Dendritic cell treated with granulocyte-macrophage colony-stimulating factor and Interleukin-4, amounts not matched to agents 40 ng/mL and 50 ng/mL, for 4 days (primary cell): ENCODE measurements around the gene TJP3.
"Not testable (repeated sequence)": the region's sequence is repeated elsewhere in the genome, so short reads cannot be mapped to it uniquely, and the experiment has no call there.

Experiments
- H3K27ac Mint-ChIP-seq: one replicate; pipeline ENCODE4 v1.8.0; 2022; ENCODE audit warnings: mild to moderate bottlenecking, mixed read lengths
- H3K27me3 Mint-ChIP-seq: one replicate; pipeline ENCODE4 v1.8.0; 2022; ENCODE audit warnings: mild to moderate bottlenecking, mixed read lengths
- H3K36me3 Mint-ChIP-seq: one replicate; pipeline ENCODE4 v1.8.0; 2022; ENCODE audit warnings: low read depth, mixed read lengths
- H3K4me1 Mint-ChIP-seq: one replicate; pipeline ENCODE4 v1.8.0; 2022; ENCODE audit warnings: low read depth, mixed read lengths
- H3K4me3 Mint-ChIP-seq: one replicate; pipeline ENCODE4 v1.8.0; 2022; ENCODE audit warnings: mild to moderate bottlenecking, moderate library complexity, mixed read lengths
- H3K9me3 Mint-ChIP-seq: one replicate; pipeline ENCODE4 v1.8.0; 2022; ENCODE audit warnings: mixed read lengths
- intact Hi-C: fragments of 100-400 bp; cut with micrococcal nuclease; formaldehyde crosslinking; loops from one replicate; pipeline ENCODE4 v1.15.0; 2022

The TJP3 gene

DNA sequence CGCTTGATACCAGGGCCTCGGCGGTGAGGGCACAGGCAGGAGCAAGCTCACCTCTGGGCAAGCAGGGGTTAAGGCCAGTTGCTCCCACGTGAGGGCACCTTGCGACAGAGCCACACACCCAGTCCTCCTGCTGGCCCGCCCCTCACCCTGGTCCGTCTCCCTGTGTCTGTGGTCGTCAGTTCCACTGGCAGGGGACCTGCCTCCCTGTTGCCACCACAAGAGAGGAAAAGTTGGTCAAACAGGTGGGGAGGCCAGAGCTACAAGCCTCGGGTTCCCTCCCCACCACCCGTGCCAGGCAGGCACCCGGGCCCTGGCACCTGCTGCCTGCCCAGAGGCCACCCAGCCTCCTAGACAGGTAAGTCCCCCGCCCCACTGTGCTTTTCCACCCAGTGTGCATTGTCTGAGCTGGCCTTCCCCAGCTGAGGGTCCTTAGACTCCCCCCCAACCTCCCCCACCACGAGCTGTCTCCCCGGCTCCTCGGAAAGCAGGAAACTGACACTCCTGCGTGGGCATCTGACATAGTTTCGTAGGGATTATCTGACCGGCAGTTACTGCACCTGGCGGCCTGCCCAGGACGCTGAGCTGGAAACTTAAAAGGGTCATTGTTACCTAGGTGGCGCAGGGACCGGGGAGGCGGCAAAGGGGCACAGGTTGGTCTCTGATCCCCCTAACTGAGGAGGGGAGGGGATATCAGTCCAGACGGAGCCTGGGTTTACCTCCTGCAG is at the start of gene TJP3:
TSS of gene TJP3 (plus strand) at position 178 of the 725 bp plus-strand sequence. CDS start 20,049 bp downstream, outside the sequence.
- Mint-ChIP-seq H3K27ac (peak within 1 kb of the TSS; percentile 64), H3K27me3 (peaks cover 39% of the 10 kb centered on the region), H3K4me3 (no peak within 1 kb of the TSS), H3K4me1 (peaks cover 45% of the 10 kb centered on the region), H3K36me3 (no peaks in the 10 kb centered on the region), H3K9me3 (no peaks in the 10 kb centered on the region)
- intact Hi-C loops: loop anchor here (5.0 kb wide), 2 partner anchors 41 to 161 kb away; no protein-coding TSS in a partner anchor

GRCh38 chr19:3658870-3659745 is 49.1 kb upstream of the TJP3 start:
- H3K27me3 Mint-ChIP-seq: no peaks in the 10 kb centered on the region

DNA sequence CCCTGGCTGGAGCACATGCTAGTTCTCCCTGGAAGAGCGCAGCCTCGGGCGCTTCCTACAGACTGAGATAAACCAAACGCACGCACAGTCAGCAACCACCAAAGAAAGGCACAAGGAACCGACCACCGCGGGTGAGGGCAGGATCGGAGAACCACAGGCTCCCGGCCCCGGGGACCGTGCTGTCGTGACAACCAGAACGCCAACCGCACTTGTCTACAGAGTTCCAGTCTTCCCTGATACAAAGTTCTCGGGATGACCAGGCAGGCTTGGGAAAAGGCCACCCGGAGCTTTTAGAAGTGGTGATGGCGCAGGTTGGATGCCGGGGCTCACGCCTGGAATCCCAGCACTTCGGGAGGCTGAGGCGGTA is 48.5 kb upstream of the TJP3 start:
- H3K4me1 Mint-ChIP-seq: no peaks in the 10 kb centered on the region
- intact Hi-C loops: no loop called here
- H3K4me3 Mint-ChIP-seq: no peak overlapping the region
- H3K36me3 Mint-ChIP-seq: peaks cover 100% of the 10 kb centered on the region
- H3K9me3 Mint-ChIP-seq: no peaks in the 10 kb centered on the region
- no peaks in the 10 kb centered on the region for H3K27me3 Mint-ChIP-seq
- H3K27ac Mint-ChIP-seq: no peak overlapping the region

More at GRCh38 chr19:3658870-3659745, 49.1 kb upstream of the TJP3 start:
- Mint-ChIP-seq H3K36me3 (peaks cover 100% of the 10 kb centered on the region), H3K9me3 (no peaks in the 10 kb centered on the region), H3K4me3 (no peak overlapping the region), H3K27ac (no peak overlapping the region), H3K4me1 (no peaks in the 10 kb centered on the region)
- intact Hi-C loops: no loop called here

DNA sequence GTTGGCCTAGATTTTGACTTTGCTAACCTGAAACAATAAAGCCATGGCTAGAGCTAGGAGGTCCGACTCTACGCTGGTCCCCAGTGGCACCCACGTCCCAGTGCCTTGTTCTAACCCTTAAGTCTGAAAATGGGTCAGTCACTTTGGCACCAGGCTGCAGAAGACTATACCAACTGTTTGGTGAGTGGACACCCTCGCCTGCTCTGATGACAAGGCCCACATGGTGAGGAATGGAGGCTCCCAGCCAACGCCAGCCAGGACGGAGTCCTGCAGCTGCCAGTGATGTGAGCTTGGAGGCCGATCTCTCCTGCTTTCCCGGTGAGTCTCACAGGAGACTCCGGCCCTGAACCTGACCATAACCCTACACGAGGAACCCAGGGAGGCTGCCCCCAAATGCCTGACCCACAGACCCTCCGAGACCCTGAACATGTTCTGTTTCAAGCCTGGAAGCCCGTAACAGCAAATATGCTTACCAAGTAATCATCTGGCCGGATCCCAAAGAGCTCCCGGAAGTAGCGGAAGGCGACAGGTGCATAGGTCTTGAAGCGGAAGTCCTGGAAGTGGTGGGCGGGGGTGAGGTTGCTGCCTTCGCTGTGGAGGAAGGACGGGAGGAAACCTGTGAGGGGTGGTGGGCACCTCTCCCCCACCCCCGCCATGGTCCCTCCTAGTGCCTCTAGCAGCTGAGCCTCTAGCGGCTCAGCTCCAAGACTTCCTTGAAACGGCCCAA is 47.5 kb upstream of the TJP3 start:
- Mint-ChIP-seq H3K36me3 (peaks cover 96% of the 10 kb centered on the region), H3K9me3 (no peaks in the 10 kb centered on the region), H3K27ac (no peak overlapping the region), H3K27me3 (no peaks in the 10 kb centered on the region), H3K4me3 (no peak overlapping the region), H3K4me1 (no peaks in the 10 kb centered on the region)
- intact Hi-C loops: no loop called here

DNA sequence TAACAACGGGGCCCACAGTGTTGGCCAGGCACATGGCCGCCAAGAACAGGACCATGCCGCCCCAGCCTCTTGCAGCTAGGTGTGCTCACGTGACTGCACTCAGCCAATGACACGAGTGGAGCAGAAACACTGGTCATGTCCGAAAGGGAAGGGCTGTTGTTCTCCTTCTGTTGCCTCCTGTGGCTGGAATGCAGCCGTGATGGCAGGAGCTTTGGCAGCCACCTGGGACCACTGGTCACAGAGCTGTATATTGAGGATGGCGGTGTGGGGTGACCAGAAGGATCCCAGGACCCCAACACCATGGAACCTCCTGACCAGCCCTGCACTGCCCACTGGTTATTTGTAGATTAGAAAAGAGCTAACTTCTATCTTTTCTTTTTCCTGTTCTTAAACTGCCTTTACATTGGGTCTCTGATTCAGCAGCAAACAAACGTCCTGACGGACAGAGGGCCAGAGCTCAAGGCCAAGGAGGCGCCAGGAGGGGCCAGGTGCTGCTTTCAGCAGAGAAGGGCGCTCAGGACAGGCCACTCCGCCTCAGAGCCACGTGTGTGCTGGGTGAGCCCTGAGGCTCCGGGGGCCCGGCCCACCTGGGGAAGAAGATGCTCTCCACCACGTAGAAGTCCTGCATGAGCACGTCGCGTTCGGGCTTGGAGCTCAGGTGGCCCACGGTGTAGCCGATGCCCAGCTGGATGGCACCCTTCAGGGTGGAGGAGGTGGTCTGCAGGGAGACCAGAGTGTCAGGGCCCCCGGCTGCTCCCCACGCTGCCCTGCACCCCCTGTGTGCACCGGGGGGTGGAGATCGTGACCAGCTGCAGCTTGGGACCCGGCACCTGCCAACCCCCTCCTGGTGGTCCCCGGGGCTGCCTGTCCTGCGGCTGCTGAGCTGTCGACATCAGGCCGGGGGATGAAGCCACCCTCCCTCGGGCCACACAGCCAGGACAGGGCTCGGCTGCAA is 46.6 kb upstream of the TJP3 start:
- Mint-ChIP-seq H3K27me3 (no peaks in the 10 kb centered on the region), H3K9me3 (no peaks in the 10 kb centered on the region), H3K36me3 (peaks cover 96% of the 10 kb centered on the region), H3K27ac (no peak overlapping the region), H3K4me3 (no peak overlapping the region), H3K4me1 (peaks cover 8% of the 10 kb centered on the region)
- intact Hi-C loops: no loop called here

GRCh38 chr19:3663838-3664237 is 44.3 kb upstream of the TJP3 start:
- H3K4me1 Mint-ChIP-seq: peaks cover 27% of the 10 kb centered on the region
- H3K36me3 Mint-ChIP-seq: peaks cover 96% of the 10 kb centered on the region
- no peak overlapping the region for H3K27ac Mint-ChIP-seq
- no peak overlapping the region for H3K4me3 Mint-ChIP-seq
- H3K27me3 Mint-ChIP-seq: no peaks in the 10 kb centered on the region
- no peaks in the 10 kb centered on the region for H3K9me3 Mint-ChIP-seq
- intact Hi-C loops: no loop called here

DNA sequence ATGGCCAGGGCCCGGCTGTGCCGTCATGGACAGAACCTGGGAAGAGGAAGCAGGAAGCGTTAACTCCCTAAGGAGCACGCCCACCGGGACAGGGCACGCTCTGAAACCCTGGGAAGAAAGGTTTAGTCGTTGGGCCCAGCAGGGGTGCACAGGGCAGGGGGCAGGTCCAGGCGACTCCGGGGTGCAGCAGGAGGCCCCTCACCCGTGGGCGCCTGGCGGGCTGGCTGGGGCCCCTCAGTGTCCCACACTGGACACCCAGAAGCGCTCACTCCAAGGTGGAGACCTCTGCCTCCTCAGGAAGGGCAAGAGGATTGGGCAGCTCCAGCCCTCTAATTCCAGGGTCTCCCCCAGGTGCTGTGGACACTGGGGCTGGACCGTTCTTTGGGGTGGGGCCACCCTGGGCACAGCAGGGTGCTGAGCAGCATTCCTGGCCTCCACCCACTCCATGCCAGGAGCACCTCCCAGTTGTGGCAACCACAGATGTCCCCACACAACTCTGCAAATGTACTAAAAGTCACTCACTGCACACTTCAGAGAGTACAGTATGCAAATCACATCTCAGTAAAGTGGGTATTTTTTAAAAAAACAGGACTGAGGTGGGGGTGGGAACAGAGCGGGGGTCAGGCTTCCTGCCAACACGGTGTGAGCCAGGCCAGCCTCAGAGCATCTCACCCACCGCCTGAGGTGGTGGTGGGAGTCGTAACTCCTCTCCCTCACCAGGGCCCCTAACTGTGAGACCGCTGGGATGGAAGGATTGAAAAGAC is 43.1 kb upstream of the TJP3 start:
- Mint-ChIP-seq H3K36me3 (peaks cover 96% of the 10 kb centered on the region), H3K4me1 (peaks cover 39% of the 10 kb centered on the region), H3K4me3 (no peak overlapping the region), H3K27ac (no peak overlapping the region), H3K9me3 (no peaks in the 10 kb centered on the region), H3K27me3 (no peaks in the 10 kb centered on the region)
- intact Hi-C loops: loop anchor here (5.0 kb wide), 1 partner anchor 42 kb away; the partner anchor contains the start of gene TJP3

GRCh38 chr19:3665681-3666544 is 42.3 kb upstream of the TJP3 start:
- Mint-ChIP-seq H3K4me1 (peaks cover 47% of the 10 kb centered on the region), H3K27me3 (no peaks in the 10 kb centered on the region), H3K36me3 (peaks cover 90% of the 10 kb centered on the region), H3K9me3 (no peaks in the 10 kb centered on the region), H3K27ac (no peak overlapping the region), H3K4me3 (no peak overlapping the region)
- intact Hi-C loops: loop anchor here (5.0 kb wide), 1 partner anchor 41 kb away; the partner anchor contains the start of gene TJP3

DNA sequence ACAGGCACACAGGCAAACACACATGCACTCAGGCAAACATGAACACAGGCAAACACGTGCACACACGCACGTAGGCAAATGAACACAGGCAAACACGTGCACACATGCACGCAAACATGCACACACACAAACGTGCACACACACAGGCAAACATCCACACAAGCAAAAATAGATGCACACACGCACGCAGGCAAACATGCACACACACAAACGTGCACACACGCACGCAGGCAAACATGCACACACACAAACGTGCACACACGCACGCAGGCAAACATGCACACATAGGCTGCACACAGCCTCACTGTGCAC is 41.7 kb upstream of the TJP3 start:
- H3K36me3 Mint-ChIP-seq: peaks cover 84% of the 10 kb centered on the region
- not testable (repeated sequence) for H3K27ac Mint-ChIP-seq, H3K4me3 Mint-ChIP-seq, H3K27me3 Mint-ChIP-seq, H3K9me3 Mint-ChIP-seq
- intact Hi-C loops: loop anchor here (5.0 kb wide), 1 partner anchor 41 kb away; the partner anchor contains the start of gene TJP3
- peaks cover 53% of the 10 kb centered on the region for H3K4me1 Mint-ChIP-seq

GRCh38 chr19:3667037-3667638 is 41.0 kb upstream of the TJP3 start:
- Mint-ChIP-seq H3K4me1 (peaks cover 60% of the 10 kb centered on the region), H3K9me3 (no peaks in the 10 kb centered on the region), H3K4me3 (no peak overlapping the region), H3K36me3 (peaks cover 78% of the 10 kb centered on the region), H3K27ac (peak overlapping the region; percentile 26), H3K27me3 (no peaks in the 10 kb centered on the region)
- intact Hi-C loops: loop anchor here (5.0 kb wide), 1 partner anchor 40 kb away; the partner anchor contains the start of gene TJP3

GRCh38 chr19:3667766-3668165 is 40.4 kb upstream of the TJP3 start:
- Mint-ChIP-seq H3K4me3 (no peak overlapping the region), H3K9me3 (no peaks in the 10 kb centered on the region), H3K36me3 (peaks cover 72% of the 10 kb centered on the region), H3K27me3 (no peaks in the 10 kb centered on the region), H3K27ac (peak overlapping the region; percentile 26), H3K4me1 (peaks cover 66% of the 10 kb centered on the region)
- intact Hi-C loops: loop anchor here (5.0 kb wide), 1 partner anchor 40 kb away; the partner anchor contains the start of gene TJP3
